ELR (cell line): ENCODE results near the gene ABCC6.
"Not testable (repeated sequence)": the region's sequence is repeated elsewhere in the genome, so short reads cannot be mapped to it uniquely, and the experiment has no call there.

Source experiments
- DNase-seq: peaks from one replicate; pipeline ENCODE4 v3.0.0-alpha.2; 2015; ENCODE audit warnings: low read depth

Gene ABCC6

DNA sequence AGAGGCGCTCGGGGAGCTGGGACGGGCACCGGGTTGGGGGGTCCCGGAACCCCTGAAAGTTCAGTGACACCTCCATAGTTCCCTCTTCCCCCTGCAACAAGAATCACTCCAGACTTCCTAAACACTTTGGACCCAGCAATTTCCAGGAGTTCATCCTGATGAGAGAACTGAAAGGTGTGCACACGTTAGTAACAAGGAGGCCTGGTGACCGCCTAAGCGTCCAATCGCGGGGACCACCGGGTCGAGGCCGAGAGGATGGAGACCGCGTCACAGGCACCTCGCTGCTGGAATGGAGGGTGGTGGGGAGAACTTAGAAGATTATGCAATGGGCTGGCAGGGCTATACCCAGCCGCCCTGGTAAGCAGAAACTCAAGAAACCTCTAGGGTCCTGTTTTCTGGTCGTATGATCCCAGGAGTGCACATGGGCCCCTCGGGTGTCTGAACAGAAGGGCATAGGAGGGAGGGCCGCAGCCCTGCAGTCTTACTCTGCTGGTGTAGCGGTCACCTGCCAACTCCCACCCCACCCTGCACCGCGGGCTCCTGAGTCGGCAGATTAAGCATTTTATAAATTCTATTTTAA lies 458 bp upstream of the ABCC6 start:
- DNase-seq = not testable (repeated sequence)

GRCh38 chr16:16221382-16221781 lies 1.9 kb downstream of the ABCC6 start:
- not testable (repeated sequence) for DNase-seq

- DNase-seq = not testable (repeated sequence)
Measured at GRCh38 chr16:16220449-16220848, 2.8 kb downstream of the ABCC6 start.

- DNase-seq = not testable (repeated sequence)
Measured at GRCh38 chr16:16218787-16219186, 4.5 kb downstream of the ABCC6 start.

DNA sequence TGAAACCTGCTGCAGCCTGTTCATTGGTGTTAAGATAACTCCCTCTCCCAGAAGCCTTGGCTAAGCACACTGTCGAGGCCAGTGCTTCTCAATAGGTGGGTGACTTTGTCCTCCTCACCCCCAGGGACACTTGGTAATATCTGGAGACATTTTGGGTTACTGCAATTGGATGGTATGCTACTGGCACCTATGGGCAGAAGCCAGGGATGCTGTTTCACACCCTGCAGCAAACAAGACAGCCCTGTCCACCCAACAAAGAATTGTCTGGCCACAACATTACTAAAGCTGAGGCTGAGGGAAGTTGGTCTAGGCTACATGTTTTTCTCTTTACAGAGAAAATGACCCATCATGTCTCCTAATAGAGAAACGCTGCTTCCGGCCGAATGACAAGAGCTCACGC lies 4.9 kb downstream of the ABCC6 start:
- not testable (repeated sequence) for DNase-seq

DNA sequence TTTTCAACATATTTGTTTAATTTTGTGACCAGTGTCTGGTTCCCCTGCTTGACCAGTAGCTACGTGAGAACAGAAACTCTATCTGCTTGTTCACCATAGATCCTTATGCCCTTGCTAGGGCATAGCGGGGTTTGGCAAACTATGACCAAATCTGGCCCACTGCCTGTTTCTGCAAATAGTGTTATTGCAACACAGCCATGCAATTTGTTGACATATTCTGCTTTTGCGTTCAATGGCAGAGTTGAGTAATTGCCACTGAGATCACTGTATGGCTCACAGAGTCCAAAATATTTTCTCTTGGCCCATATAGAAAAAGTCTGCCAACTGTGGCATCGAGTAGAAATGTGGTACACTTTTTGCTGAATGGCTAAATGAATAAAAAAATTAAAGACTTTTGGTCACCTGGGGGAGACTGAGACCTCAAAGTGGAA lies 9.4 kb downstream of the ABCC6 start:
- peak; percentile 10 for DNase-seq

DNA sequence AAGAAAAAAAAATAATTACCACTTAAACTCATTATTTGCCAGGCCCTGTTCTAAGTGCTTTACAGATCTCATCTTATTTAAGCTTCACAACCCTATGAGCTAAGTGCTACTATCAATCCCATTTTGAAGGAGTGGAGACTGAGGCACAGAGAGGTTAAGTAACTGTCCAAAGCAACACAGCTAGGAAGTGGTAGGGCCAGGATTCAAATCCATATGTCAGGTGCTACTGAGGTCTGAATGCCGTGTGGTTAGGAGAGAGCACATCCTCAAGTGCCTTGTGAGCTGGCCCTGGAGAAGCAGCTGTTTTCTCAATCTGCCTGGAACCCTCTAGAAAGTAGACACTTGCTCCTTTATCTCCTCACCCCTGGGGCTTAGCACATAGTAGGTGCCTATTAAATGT lies 11.9 kb downstream of the ABCC6 start:
- DNase-seq = not testable (repeated sequence)

- not testable (repeated sequence) for DNase-seq
Measured at GRCh38 chr16:16208461-16208860, 14.8 kb downstream of the ABCC6 start.

- not testable (repeated sequence) for DNase-seq
Measured at GRCh38 chr16:16207787-16208334, 15.4 kb downstream of the ABCC6 start.

- not testable (repeated sequence) for DNase-seq
Measured at GRCh38 chr16:16207097-16207786, 16.1 kb downstream of the ABCC6 start.

DNA sequence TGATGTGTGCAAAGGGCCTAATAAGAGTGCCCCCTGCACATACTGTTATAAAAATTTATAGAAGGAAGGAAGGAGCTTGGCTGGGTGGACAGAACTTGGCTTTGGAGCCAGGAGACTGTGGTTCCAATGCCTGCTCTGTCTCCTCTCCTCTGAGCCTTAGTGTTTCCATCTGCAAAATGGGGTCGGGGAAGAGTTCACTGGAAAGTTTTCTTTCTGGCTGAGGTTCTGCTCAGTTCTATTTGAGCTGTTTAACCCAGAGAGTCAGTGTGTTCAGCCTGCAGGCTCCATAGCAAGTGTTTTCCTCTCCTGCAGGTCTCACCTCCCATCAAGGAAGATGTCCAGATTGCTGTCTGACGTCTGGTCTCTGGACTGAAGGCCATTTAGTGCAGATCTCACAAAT lies 17.4 kb downstream of the ABCC6 start:
- not testable (repeated sequence) for DNase-seq

DNA sequence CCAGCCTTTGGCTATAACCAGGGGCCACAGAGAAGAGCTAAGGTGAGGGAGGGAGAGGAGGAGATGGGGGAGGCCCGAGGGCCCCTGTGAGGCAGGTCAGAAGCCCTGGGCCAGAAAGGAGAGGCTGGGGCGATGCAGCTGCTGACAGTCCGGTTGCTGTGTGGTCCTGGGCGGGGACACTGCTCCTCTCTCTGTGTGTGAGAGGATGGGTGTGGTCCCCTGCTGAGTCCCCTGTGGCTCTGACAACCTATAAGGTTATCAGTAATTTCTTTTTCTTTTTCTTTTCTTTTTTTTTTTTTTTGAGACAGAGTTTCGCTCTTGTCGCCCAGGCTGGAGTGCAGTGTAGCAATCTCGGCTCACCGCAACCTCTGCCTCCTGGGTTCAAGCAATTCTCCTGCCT lies 18.7 kb downstream of the ABCC6 start:
- not testable (repeated sequence) for DNase-seq

GRCh38 chr16:16203494-16203893 lies 19.8 kb downstream of the ABCC6 start:
- not testable (repeated sequence) for DNase-seq

- DNase-seq = peak; percentile 73
Measured at GRCh38 chr16:16202400-16203143, 20.7 kb downstream of the ABCC6 start.

DNA sequence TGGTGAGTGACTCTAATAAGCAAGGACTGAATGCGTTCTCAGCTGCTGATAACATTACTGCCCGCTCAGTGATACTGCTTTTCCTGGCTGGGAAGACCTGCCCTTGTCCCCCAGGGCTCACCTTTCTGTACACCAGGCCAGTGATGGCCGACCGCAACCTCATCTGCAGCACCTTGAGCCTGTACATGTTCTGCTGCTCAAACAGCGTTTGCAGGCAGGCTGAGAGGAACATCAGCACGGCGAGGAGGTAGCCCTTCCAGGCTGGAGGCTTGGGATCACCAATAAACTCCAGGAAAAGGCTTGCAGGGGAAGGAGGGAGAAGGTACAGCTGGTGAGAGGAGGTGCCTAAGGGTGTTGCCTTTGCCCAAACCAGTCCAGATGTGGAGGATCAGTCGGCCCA lies 21.4 kb downstream of the ABCC6 start:
- not testable (repeated sequence) for DNase-seq

- DNase-seq = not testable (repeated sequence)
Measured at GRCh38 chr16:16200391-16200790, 22.9 kb downstream of the ABCC6 start.

DNA sequence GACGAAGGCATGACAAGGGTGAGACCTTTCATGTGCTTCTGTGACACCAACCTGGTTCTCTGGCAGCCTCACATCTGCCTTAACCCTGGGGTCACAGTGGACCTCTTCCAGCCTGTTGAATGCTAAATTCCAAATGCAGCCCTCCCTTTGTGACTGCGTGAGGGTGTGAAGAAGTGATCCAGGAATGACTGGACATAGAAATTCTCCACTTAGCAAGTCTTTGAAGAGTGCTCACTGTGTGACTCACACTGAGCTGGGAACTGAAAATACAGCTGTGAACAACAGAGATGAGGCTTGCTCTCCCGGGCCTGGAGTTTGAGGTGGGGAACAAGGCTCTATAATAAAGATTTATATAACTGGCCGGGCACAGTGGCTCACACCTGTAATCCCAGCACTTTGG lies 23.9 kb downstream of the ABCC6 start:
- peak; percentile 77 for DNase-seq

GRCh38 chr16:16197966-16198365 lies 25.3 kb downstream of the ABCC6 start:
- DNase-seq = no peak

DNA sequence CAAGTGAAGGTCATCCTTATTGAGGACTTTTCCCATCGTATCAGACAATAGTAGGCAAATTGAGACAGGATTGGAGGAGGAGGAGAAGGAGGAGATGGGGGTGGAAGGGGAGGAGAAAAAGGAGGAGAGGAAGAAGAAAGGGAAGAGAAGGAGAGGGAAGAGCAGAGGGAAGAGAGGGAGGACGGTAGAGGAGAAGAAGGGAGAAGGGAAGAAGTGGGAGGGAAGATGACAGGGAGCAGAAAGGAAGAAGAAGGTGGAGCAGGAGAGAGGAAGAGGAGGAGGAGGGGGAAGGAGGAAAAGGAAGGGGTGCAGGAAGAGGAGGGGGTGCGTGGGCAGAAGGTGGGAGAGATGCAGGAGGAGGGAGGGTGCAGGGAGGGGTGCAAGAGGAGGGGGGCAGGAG lies 26.0 kb downstream of the ABCC6 start:
- no peak for DNase-seq

DNA sequence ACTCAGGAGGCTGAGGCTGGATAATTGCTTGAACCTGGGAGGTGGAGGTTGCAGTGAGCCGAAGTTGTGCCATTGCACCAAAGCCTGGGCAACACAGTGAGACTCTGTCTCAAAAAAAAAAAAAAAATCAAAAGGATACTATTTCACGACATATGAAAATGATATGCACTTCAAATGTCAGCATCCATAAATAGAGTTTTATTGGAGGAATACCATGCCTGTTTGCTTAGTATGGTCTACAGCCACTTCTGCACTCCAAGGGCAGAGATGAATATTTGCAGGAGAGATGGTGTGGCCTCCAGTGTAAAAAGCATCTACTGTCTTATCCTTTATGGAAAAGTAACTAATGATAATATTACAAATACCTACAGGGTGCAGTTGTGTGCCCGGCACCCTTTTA lies 27.2 kb downstream of the ABCC6 start:
- DNase-seq = no peak

DNA sequence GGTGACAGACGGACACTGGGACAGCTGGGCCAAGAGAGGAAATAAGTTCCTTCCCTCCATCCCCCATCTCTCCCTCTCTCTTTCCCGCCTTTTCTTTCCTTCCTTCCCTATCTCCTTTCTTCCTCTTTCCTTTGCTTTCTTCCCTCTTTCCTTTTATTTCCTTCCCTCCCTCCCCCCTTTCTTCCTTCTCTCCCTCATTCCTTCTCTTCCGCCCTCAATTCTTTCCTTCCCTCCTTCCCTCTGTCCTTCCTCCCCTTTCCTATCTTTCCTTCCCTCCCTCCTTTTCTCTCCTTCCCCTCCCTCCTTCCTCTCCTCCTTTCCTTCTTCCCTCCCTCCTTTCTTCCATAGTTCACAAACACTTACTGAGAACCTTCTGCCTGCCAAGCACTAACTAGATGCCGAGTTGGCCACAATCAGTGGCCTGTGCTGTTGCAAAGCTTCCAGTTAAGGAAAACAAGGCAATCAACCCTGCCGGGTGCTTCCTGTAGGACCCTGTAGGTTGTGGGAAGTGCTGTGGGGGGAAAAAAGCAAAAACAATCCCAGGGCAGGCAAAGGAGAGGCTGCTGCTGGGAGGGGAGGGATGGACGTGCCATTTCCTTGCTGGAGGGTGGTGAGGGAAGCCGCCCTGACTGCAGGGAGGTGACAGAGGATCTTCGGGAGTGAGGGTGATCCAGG lies 31.7 kb downstream of the ABCC6 start:
- no peak for DNase-seq

- DNase-seq = not testable (repeated sequence)
Measured at GRCh38 chr16:16190966-16191365, 32.3 kb downstream of the ABCC6 start.
